K562 (cell line): ENCODE data around the gene SF3B4. TPM values are rescaled to one million over a fixed set of nuclear protein-coding genes. Genes with fewer than 3 reads are reported as not detected.

Experiments used
- CBFA2T3 ChIP-seq: fragments of 450-650 bp; IDR thresholded peaks from 2 replicates; pipeline ENCODE4 v1.6.1; 2017
- CXXC5 ChIP-seq: fragments of 250-450 bp; sonication (Bioruptor Pico); IDR thresholded peaks from 2 replicates; pipeline ENCODE4 v1.8.0; 2022; ENCODE audit warnings: inconsistent platforms, mild to moderate bottlenecking, moderate library complexity
- GATAD2B ChIP-seq: fragments of 450-650 bp; IDR thresholded peaks from 2 replicates; pipeline ENCODE4 v1.6.1; 2017; ENCODE audit warnings: mild to moderate bottlenecking, borderline replicate concordance
- ID3 ChIP-seq, 2 experiments: fragments of 250-450 bp in 1 of 2; fragments of 450-650 bp in 1 of 2; sonication (Bioruptor Pico) in 1 of 2; IDR thresholded peaks; 2 replicates each; pipeline versions ENCODE4 v1.6.1 to v1.8.0; 2016 to 2021; ENCODE audit warnings: mild to moderate bottlenecking in 2 of 2, moderate library complexity in 2 of 2, missing compliant biosample characterization in 1 of 2, missing genetic modification characterization in 1 of 2
- IRF1 ChIP-seq: sonication (generic); formaldehyde crosslinking; IDR thresholded peaks from 2 replicates; pipeline ENCODE4 v1.8.0; 2022; ENCODE audit warnings: missing genetic modification reagents, mild to moderate bottlenecking, borderline replicate concordance
- NCOR1 ChIP-seq: fragments of 450-650 bp; IDR thresholded peaks from 2 replicates; pipeline ENCODE4 v1.6.1; 2016; ENCODE audit warnings: mild to moderate bottlenecking, moderate library complexity
- NEUROD1 ChIP-seq: fragments of 150-350 bp; IDR thresholded peaks from 2 replicates; pipeline ENCODE4 v1.6.1; 2014; ENCODE audit warnings: borderline replicate concordance, low read length, low read depth; ENCODE audit not compliant: partially characterized antibody
- NR4A1 ChIP-seq, 2 experiments: fragments of 250-450 bp in 1 of 2; fragments of 450-650 bp in 1 of 2; sonication (Bioruptor Pico) in 1 of 2; IDR thresholded peaks; 2 replicates each; pipeline versions ENCODE4 v1.4.0 to v1.6.1; 2016 to 2020; ENCODE audit warnings: mild to moderate bottlenecking in 2 of 2, missing compliant biosample characterization in 1 of 2, missing genetic modification characterization in 1 of 2, moderate library complexity in 1 of 2
- POU5F1 ChIP-seq: fragments of 150-350 bp; IDR thresholded peaks from 2 replicates; pipeline ENCODE4 v1.6.1; 2014; ENCODE audit warnings: borderline replicate concordance, low read length, low read depth, mild to moderate bottlenecking; ENCODE audit not compliant: partially characterized antibody
- SRSF7 ChIP-seq: fragments of 200-400 bp; formaldehyde crosslinking; optimal IDR thresholded peaks from 2 replicates; pipeline ENCODE3; 2017; ENCODE audit warnings: mild to moderate bottlenecking, low read depth, low read length
- ZBTB40 ChIP-seq, 2 experiments: fragments of 450-650 bp in 1 of 2; sonication (generic) in 1 of 2; formaldehyde crosslinking in 1 of 2; IDR thresholded peaks; 2 replicates each; pipeline versions ENCODE4 v1.7.1 to v1.9.0; 2016 to 2022; ENCODE audit warnings: inconsistent platforms in 1 of 2, mild to moderate bottlenecking in 1 of 2, missing genetic modification reagents in 1 of 2
- ZBTB8A ChIP-seq: fragments of 450-650 bp; IDR thresholded peaks from 2 replicates; pipeline ENCODE4 v1.6.1; 2018; ENCODE audit warnings: mild to moderate bottlenecking, moderate library complexity; ENCODE audit not compliant: partially characterized antibody
- ZEB2 ChIP-seq: fragments of 450-650 bp; IDR thresholded peaks from 2 replicates; pipeline ENCODE4 v1.6.1; 2016
- ZNF133 ChIP-seq: fragments of 250-450 bp; sonication (Bioruptor Pico); IDR thresholded peaks from 2 replicates; pipeline ENCODE4 v1.4.0; 2020; ENCODE audit warnings: mild to moderate bottlenecking
- ZNF384 ChIP-seq: IDR thresholded peaks from 2 replicates; pipeline ENCODE4 v1.6.1; 2012; ENCODE audit warnings: low read depth, low read length, improper control_type of control experiment
- polyA plus RNA-seq, 8 experiments: library from polyadenylated mRNA; depleted of rRNA in 4 of 8; stranded (reverse) in 5 of 8; unstranded in 3 of 8; fragments of >200 nt; fragmentation: Nextera tagmentation in 2 of 8; fragmentation: Illumina TruSeq in 1 of 8; extraction: Ambion mirVana in 2 of 8; extraction: Trizol in 1 of 8; gene quantifications; 2 replicates each; pipeline versions ENCODE4 v1.2.1 to v1.2.3, GENCODE V29; 2011 to 2014; ENCODE audit warnings: inconsistent platforms in 1 of 8, missing spikeins in 1 of 8
- total RNA-seq, 7 experiments: library from RNA; depleted of rRNA in 6 of 7; stranded (reverse); fragments of >200 nt in 6 of 7; fragmentation: Illumina TruSeq in 2 of 7; extraction: Trizol in 2 of 7; gene quantifications; 2 replicates each; pipeline versions ENCODE4 v1.2.1 to v1.2.3, GENCODE V29; 2011 to 2021; ENCODE audit warnings: low replicate concordance in 1 of 7

SF3B4 gene
- total and polyA plus RNA-seq, 9 of the 15 experiments (the other 6 are each of a cell fraction or from before 2014, with no cell fraction given), result 3.0 to 88.0 (median 26.1) TPM

GRCh38 chr1:149886396-149887195 lies 41.0 kb downstream of the SF3B4 start (continued):
- TF ChIP-seq NEUROD1 (peak; percentile 76), GATAD2B (no peak), CBFA2T3 (no peak), ZNF384 (no peak), POU5F1 (no peak), ZBTB40 (IDR thresholded peaks at IDR 0.05) (no peak; the same call in 1 of the 2 replicates), ZBTB40 (CRISPR knock-in tag; IDR thresholded peaks at IDR 0.05) (peak; percentile 68), CXXC5 (CRISPR knock-in tag) (peak; percentile 91), ID3 (CRISPR knock-in tag; IDR thresholded peaks at IDR 0.05) (no peak), ID3 (tag; IDR thresholded peaks at IDR 0.05) (no peak; the same call in 1 of the 2 replicates), ZNF133 (CRISPR knock-in tag) (no peak), NR4A1 (CRISPR knock-in tag; IDR thresholded peaks at IDR 0.05) (no peak), NR4A1 (tag; IDR thresholded peaks at IDR 0.05) (peak; percentile 56), ZEB2 (no peak; the same call in 1 of the 2 replicates), IRF1 (CRISPR knock-in tag) (no peak; the same call in 1 of the 2 replicates), NCOR1 (peak; percentile 73), ZBTB8A (no peak), SRSF7 (no peak)
